H1 (cell line): ENCODE measurements around the gene DYNC1I1. TPM values are rescaled to one million over a fixed set of nuclear protein-coding genes. Genes with fewer than 3 reads are reported as not detected.

ENCODE experiments used
- CTCF ChIA-PET: fragments of 300-600 bp; sonication (Branson Sonifier 250); formaldehyde crosslinking; loops from one replicate; lab custom pipeline; 2021; ENCODE audit not compliant: partially characterized antibody; lab: Charles Lee
- POLR2A ChIA-PET: fragments of 300-600 bp; sonication (Branson Sonifier 250); formaldehyde crosslinking; loops from one replicate; lab custom pipeline; 2021; ENCODE audit warnings: inconsistent platforms; ENCODE audit not compliant: partially characterized antibody; lab: Charles Lee
- DNase-seq, 2 experiments: peaks; one replicate each; pipeline versions ENCODE4 v3.0.0 to v3.0.0-alpha.2; 2010 to 2022; ENCODE audit warnings: low spot score in 2 of 2, low read depth in 1 of 2, mixed read lengths in 1 of 2
- FAIRE-seq: peaks from 2 replicates; lab custom pipeline; 2011; peaks lifted over from hg19 to GRCh38; lab: Jason Lieb, UNC
- H2AFZ ChIP-seq: 2 replicates; pipeline ENCODE4 v1.8.1; 2012; ENCODE audit warnings: low read length, inconsistent platforms
- H2AK5ac ChIP-seq: 2 replicates; pipeline ENCODE4 v1.6.1; 2013; ENCODE audit warnings: low read depth, low read length
- H2BK120ac ChIP-seq: replicated peaks from 2 replicates; pipeline ENCODE3; 2013; ENCODE audit warnings: low read depth, low read length, inconsistent platforms
- H2BK12ac ChIP-seq: 2 replicates; pipeline ENCODE4 v1.6.1; 2013; ENCODE audit warnings: low read depth, low read length
- H2BK15ac ChIP-seq: 2 replicates; pipeline ENCODE4 v1.6.1; 2013; ENCODE audit warnings: low read length
- H2BK20ac ChIP-seq: 2 replicates; pipeline ENCODE4 v1.6.1; 2013; ENCODE audit warnings: low read length
- H2BK5ac ChIP-seq: 2 replicates; pipeline ENCODE4 v1.6.1; 2013; ENCODE audit warnings: low read depth, low read length
- H3K14ac ChIP-seq: 2 replicates; pipeline ENCODE4 v1.6.1; 2013; ENCODE audit warnings: inconsistent platforms; ENCODE audit not compliant: insufficient read length
- H3K18ac ChIP-seq: 2 replicates; pipeline ENCODE4 v1.6.1; 2013; ENCODE audit warnings: low read length; ENCODE audit errors: extremely low read depth
- H3K23ac ChIP-seq: 2 replicates; pipeline ENCODE4 v1.6.1; 2013; ENCODE audit warnings: inconsistent platforms; ENCODE audit not compliant: insufficient read length
- H3K23me2 ChIP-seq: 2 replicates; pipeline ENCODE4 v1.6.1; 2013; ENCODE audit warnings: low read depth, low read length
- H3K27ac ChIP-seq: 2 replicates; pipeline ENCODE4 v1.6.1; 2011; ENCODE audit warnings: low read depth, low read length, inconsistent platforms
- H3K27me3 ChIP-seq, 4 experiments: replicated peaks in 1 of 4; 1 replicate in 1 of 4; 2 replicates in 3 of 4; pipeline versions ENCODE4 v1.6.1 to v1.8.1; 2011 to 2013; ENCODE audit warnings: low read length in 3 of 4, mild to moderate bottlenecking in 3 of 4, inconsistent platforms in 2 of 4, mixed read lengths in 2 of 4, moderate library complexity in 1 of 4; ENCODE audit not compliant: control insufficient read depth in 3 of 4, insufficient read depth in 3 of 4; ENCODE audit errors: extremely low read depth in 1 of 4
- H3K36me3 ChIP-seq, 4 experiments: 2 replicates each; pipeline versions ENCODE4 v1.6.1 to v1.8.1; 2011 to 2013; ENCODE audit warnings: mild to moderate bottlenecking in 4 of 4, low read length in 3 of 4, moderate library complexity in 2 of 4, control low read depth in 1 of 4, inconsistent platforms in 1 of 4; ENCODE audit not compliant: insufficient read depth in 4 of 4, control insufficient read depth in 2 of 4
- H3K4ac ChIP-seq: replicated peaks from 2 replicates; pipeline ENCODE3; 2013; ENCODE audit warnings: low read length, low read depth, mixed read lengths, inconsistent platforms; ENCODE audit not compliant: insufficient read length
- H3K4me1 ChIP-seq, 4 experiments: replicated peaks in 1 of 4; 1 replicate in 1 of 4; 2 replicates in 3 of 4; pipeline versions ENCODE4 v1.6.1 to v1.8.1; 2011 to 2013; ENCODE audit warnings: low read length in 3 of 4, inconsistent platforms in 2 of 4, mixed read lengths in 1 of 4; ENCODE audit not compliant: insufficient read depth in 4 of 4, control insufficient read depth in 3 of 4
- H3K4me2 ChIP-seq, 2 experiments: 2 replicates each; pipeline versions ENCODE4 v1.6.1 to v1.8.1; 2011 to 2013; ENCODE audit warnings: low read depth in 2 of 2, low read length in 2 of 2, control low read depth in 1 of 2, inconsistent platforms in 1 of 2, mild to moderate bottlenecking in 1 of 2; ENCODE audit not compliant: insufficient read depth in 1 of 2
- H3K4me3 ChIP-seq, 4 experiments: fragments of 200-600, 300-600 bp in 1 of 4; sonication (generic), shearing (Covaris generic), sonication (Bioruptor Twin) in 1 of 4; 2 replicates each; pipeline versions ENCODE4 v1.5.1 to v1.8.1; 2011 to 2016; ENCODE audit warnings: low read length in 4 of 4, low read depth in 3 of 4, control low read depth in 2 of 4, inconsistent platforms in 2 of 4, mild to moderate bottlenecking in 2 of 4, mixed read lengths in 1 of 4, moderate library complexity in 1 of 4; ENCODE audit not compliant: insufficient read depth in 2 of 4; ENCODE audit errors: extremely low read depth in 1 of 4
- H3K56ac ChIP-seq: replicated peaks from 2 replicates; pipeline ENCODE3; 2013; ENCODE audit warnings: low read depth, mild to moderate bottlenecking, mixed read lengths, low read length, inconsistent platforms; ENCODE audit not compliant: insufficient read length
- H3K79me1 ChIP-seq: 2 replicates; pipeline ENCODE4 v1.6.1; 2013; ENCODE audit warnings: low read depth, low read length, control low read depth
- H3K79me2 ChIP-seq, 2 experiments: 2 replicates each; pipeline versions ENCODE4 v1.6.1 to v1.8.1; 2012 to 2013; ENCODE audit warnings: low read length in 2 of 2, mild to moderate bottlenecking in 2 of 2, inconsistent platforms in 1 of 2; ENCODE audit not compliant: insufficient read depth in 2 of 2, control insufficient read depth in 1 of 2
- H3K9ac ChIP-seq, 4 experiments: replicated peaks in 1 of 4; 1 replicate in 1 of 4; 2 replicates in 3 of 4; pipeline versions ENCODE4 v1.6.1 to v1.8.1; 2011 to 2013; ENCODE audit warnings: low read depth in 3 of 4, low read length in 3 of 4, control low read depth in 2 of 4, mild to moderate bottlenecking in 2 of 4, moderate library complexity in 2 of 4, inconsistent platforms in 1 of 4; ENCODE audit errors: extremely low read depth in 1 of 4
- H3K9me3 ChIP-seq, 2 experiments: 2 replicates each; pipeline versions ENCODE4 v1.6.1 to v1.8.1; 2012 to 2013; ENCODE audit warnings: mild to moderate bottlenecking in 2 of 2, moderate library complexity in 2 of 2, control low read depth in 1 of 2, inconsistent platforms in 1 of 2, low read depth in 1 of 2, low read length in 1 of 2, mixed read lengths in 1 of 2; ENCODE audit not compliant: insufficient read depth in 2 of 2
- H4K20me1 ChIP-seq, 2 experiments: replicated peaks in 1 of 2; 2 replicates each; pipeline versions ENCODE3 to v1.8.1; 2011 to 2013; ENCODE audit warnings: inconsistent platforms in 2 of 2, low read length in 2 of 2, mild to moderate bottlenecking in 1 of 2; ENCODE audit not compliant: insufficient read depth in 2 of 2, control insufficient read depth in 1 of 2
- H4K5ac ChIP-seq: 2 replicates; pipeline ENCODE4 v1.6.1; 2013; ENCODE audit warnings: low read length, low read depth, mixed read lengths, inconsistent platforms; ENCODE audit not compliant: insufficient read length
- H4K8ac ChIP-seq: 2 replicates; pipeline ENCODE4 v1.8.0; 2013; ENCODE audit warnings: mild to moderate bottlenecking, moderate library complexity, low read length, inconsistent platforms; ENCODE audit not compliant: insufficient read depth; ENCODE audit errors: extremely low read depth
- H4K91ac ChIP-seq: replicated peaks from 2 replicates; pipeline ENCODE3; 2013; ENCODE audit warnings: low read length, mixed read lengths, inconsistent platforms; ENCODE audit not compliant: insufficient read length
- BRCA1 ChIP-seq: IDR thresholded peaks from 2 replicates; pipeline ENCODE4 v1.6.1; 2012; ENCODE audit warnings: low read depth, low read length, improper control_type of control experiment
- CBX8 ChIP-seq: fragments of 300-800, 300-1000 bp; sonication (generic); IDR thresholded peaks from 2 replicates; pipeline ENCODE4 v1.7.1; 2016; ENCODE audit warnings: low read depth, low read length, borderline replicate concordance
- CHD1 ChIP-seq: IDR thresholded peaks from 2 replicates; pipeline ENCODE4 v1.6.1; 2012; ENCODE audit warnings: low read depth, low read length, improper control_type of control experiment
- GTF2F1 ChIP-seq: IDR thresholded peaks from 2 replicates; pipeline ENCODE4 v1.6.1; 2012; ENCODE audit warnings: low read depth, low read length, improper control_type of control experiment, borderline replicate concordance
- KDM5A ChIP-seq: fragments of 200-600 bp; IDR thresholded peaks from 2 replicates; pipeline ENCODE4 v1.7.1; 2012; ENCODE audit warnings: mild to moderate bottlenecking, low read length, inconsistent platforms, mixed read lengths
- MAFK ChIP-seq: IDR thresholded peaks from 2 replicates; pipeline ENCODE4 v1.6.1; 2012; ENCODE audit warnings: low read depth, mild to moderate bottlenecking, improper control_type of control experiment, low read length
- NANOG ChIP-seq: IDR thresholded peaks from 2 replicates; pipeline ENCODE4 v1.6.1; 2011; ENCODE audit warnings: low read length, low read depth, mild to moderate bottlenecking, inconsistent platforms; ENCODE audit not compliant: insufficient read depth, poor library complexity, severe bottlenecking
- SIN3A ChIP-seq, 2 experiments: IDR thresholded peaks in 1 of 2; conservative IDR thresholded peaks in 1 of 2; 2 replicates each; pipeline ENCODE4 v1.6.1; 2011 to 2012; ENCODE audit warnings: low read length in 2 of 2, improper control_type of control experiment in 1 of 2, low read depth in 1 of 2, mild to moderate bottlenecking in 1 of 2
- SIRT6 ChIP-seq: IDR thresholded peaks from one replicate; pipeline ENCODE4 v1.7.1; 2012; ENCODE audit warnings: low read length, inconsistent platforms
- TAF1 ChIP-seq: IDR thresholded peaks from 2 replicates; pipeline ENCODE4 v1.6.1; 2011; ENCODE audit warnings: mild to moderate bottlenecking, low read depth, low read length
- ZNF274 ChIP-seq: IDR thresholded peaks from 2 replicates; pipeline ENCODE4 v1.7.0; 2012; ENCODE audit warnings: low read length, borderline replicate concordance; ENCODE audit errors: extremely low read depth
- WGBS, 2 experiments: shearing (Covaris generic) in 1 of 2; methylation state at CpG; one replicate each; pipeline versions ENCODE4 v1.1.6 to v1.1.7; 2013 to 2015; ENCODE audit warnings: low lambda C conversion rate in 2 of 2, mixed read lengths in 2 of 2, inconsistent platforms in 1 of 2, low coverage in 1 of 2, missing lambda C conversion rate in 1 of 2; ENCODE audit not compliant: insufficient replicate concordance in 2 of 2, insufficient coverage in 1 of 2, insufficient read length in 1 of 2; ENCODE audit errors: extremely low coverage in 1 of 2, missing lambda C conversion rate in 1 of 2; 5-methylcytosine and 5-hydroxymethylcytosine counted together
- polyA plus RNA-seq, 7 experiments: library from polyadenylated mRNA; depleted of rRNA in 3 of 7; stranded (reverse) in 5 of 7; unstranded in 2 of 7; fragments of >200 nt in 5 of 7; fragments of 200-250 nt in 2 of 7; gene quantifications; 1 replicate in 5 of 7; 2 replicates in 1 of 7; 4 replicates in 1 of 7; pipeline versions ENCODE4 v1.2.1 to v1.2.3, GENCODE V29; 2011 to 2013; ENCODE audit warnings: missing spikeins in 2 of 7, mixed read lengths in 2 of 7
- total RNA-seq: library from RNA; stranded (reverse); fragmentation: NEBNext Ultra II Directional; extraction: Animal tissue kit (Norgen Biotek cat#: 25700); gene quantifications from 2 replicates; pipeline ENCODE4 v1.2.1, GENCODE V29; 2021
- TF ChIP-seq, protein P1 (sequence below), 3 experiments: IDR thresholded peaks; 1 replicate in 2 of 3; 2 replicates in 1 of 3; pipeline versions ENCODE4 v1.5.1 to v1.6.1; 2011; ENCODE audit warnings: low read length in 3 of 3, mild to moderate bottlenecking in 3 of 3, inconsistent platforms in 2 of 3, low read depth in 1 of 3, moderate library complexity in 1 of 3; ENCODE audit not compliant: insufficient read depth in 1 of 3; ENCODE audit errors: control extremely low read depth in 1 of 3

The DYNC1I1 gene
- total and polyA plus RNA-seq, 2 of the 8 experiments (the other 6 are each of a cell fraction or from before 2014, with no cell fraction given) = 0.45 to 0.58 TPM

DNA sequence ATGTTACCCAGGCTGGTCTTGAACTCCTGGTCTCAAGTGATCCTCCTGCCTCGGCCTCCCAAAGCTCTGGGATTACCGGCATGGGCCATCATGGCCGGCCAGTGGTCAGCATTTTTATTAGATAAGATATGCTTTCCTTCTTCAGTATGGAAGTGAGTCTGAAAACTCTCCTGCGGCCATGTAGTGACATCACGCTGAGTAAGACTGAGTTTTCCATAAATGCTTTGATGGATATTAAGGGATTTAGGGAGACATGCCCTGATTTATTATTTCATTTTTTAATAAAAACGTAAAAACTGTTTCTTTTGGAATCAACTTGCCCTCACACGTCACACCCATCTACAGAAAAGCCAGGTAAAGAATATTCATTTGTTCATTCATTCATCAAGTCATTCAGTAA lies 48.4 kb downstream of the DYNC1I1 start:
- Histone ChIP-seq H2AFZ (no peak overlapping the region), H2BK5ac (no peak overlapping the region), H4K91ac (no peak overlapping the region), H2BK120ac (no peak overlapping the region), H3K23me2 (no peaks in the 10 kb centered on the region), H3K27me3 (no peaks in the 10 kb centered on the region), H3K23ac (no peak overlapping the region), H3K9me3 (no peaks in the 10 kb centered on the region), H3K56ac (no peak overlapping the region), H4K20me1 (no peaks in the 10 kb centered on the region), H3K79me1 (no peaks in the 10 kb centered on the region), H3K4me3 (no peak overlapping the region), H3K18ac (no peak overlapping the region), H2BK15ac (no peak overlapping the region), H3K27ac (no peak overlapping the region), H3K4me1 (no peaks in the 10 kb centered on the region; a peak in 1 of 7 replicates), H2AK5ac (no peak overlapping the region), H2BK12ac (no peak overlapping the region), H4K8ac (no peak overlapping the region), H4K5ac (no peak overlapping the region), H3K14ac (no peak overlapping the region), H3K79me2 (no peaks in the 10 kb centered on the region), H3K36me3 (no peaks in the 10 kb centered on the region), H2BK20ac (no peak overlapping the region), H3K4me2 (no peak overlapping the region), H3K9ac (no peak overlapping the region), H3K4ac (no peak overlapping the region)
- CTCF ChIA-PET = interaction anchor here (0.8 to 1.2 kb wide), 2 partner anchors 20 to 50 kb away, joined by 3 to 4 read pairs; no protein-coding TSS in a partner anchor
- 85% methylated on average over 7 of the region's 7 CpGs; no CpG with 5 or more reads in 1 of the 2 experiments for WGBS, 2 experiments
- DNase-seq = no peak
- POLR2A ChIA-PET = no interaction called here
- no peak for FAIRE-seq
- TF ChIP-seq, protein P1, sequence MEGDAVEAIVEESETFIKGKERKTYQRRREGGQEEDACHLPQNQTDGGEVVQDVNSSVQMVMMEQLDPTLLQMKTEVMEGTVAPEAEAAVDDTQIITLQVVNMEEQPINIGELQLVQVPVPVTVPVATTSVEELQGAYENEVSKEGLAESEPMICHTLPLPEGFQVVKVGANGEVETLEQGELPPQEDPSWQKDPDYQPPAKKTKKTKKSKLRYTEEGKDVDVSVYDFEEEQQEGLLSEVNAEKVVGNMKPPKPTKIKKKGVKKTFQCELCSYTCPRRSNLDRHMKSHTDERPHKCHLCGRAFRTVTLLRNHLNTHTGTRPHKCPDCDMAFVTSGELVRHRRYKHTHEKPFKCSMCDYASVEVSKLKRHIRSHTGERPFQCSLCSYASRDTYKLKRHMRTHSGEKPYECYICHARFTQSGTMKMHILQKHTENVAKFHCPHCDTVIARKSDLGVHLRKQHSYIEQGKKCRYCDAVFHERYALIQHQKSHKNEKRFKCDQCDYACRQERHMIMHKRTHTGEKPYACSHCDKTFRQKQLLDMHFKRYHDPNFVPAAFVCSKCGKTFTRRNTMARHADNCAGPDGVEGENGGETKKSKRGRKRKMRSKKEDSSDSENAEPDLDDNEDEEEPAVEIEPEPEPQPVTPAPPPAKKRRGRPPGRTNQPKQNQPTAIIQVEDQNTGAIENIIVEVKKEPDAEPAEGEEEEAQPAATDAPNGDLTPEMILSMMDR (IDR thresholded peaks at IDR 0.05; ENCODE audit: control extremely low read depth in 1 of 3, insufficient read depth in 1 of 3, low read depth in 1 of 3, low read length in 3 of 3) = no peak
- TF ChIP-seq BRCA1 = no peak
- no peak for TF ChIP-seq CBX8
- TF ChIP-seq MAFK = no peak
- no peak for TF ChIP-seq SIRT6
- TF ChIP-seq GTF2F1 = no peak
- TF ChIP-seq KDM5A = no peak
- TF ChIP-seq ZNF274 = no peak
- no peak for TF ChIP-seq NANOG
- no peak for TF ChIP-seq SIN3A (conservative IDR thresholded peaks at IDR 0.05 in 1 of 2, IDR thresholded peaks at IDR 0.05 in 1 of 2; ENCODE audit: low read depth in 1 of 2, low read length in 2 of 2)
- TF ChIP-seq CHD1 = no peak
- no peak for TF ChIP-seq TAF1
